ENCODE results near the gene GLI2.

The GLI2 gene

DNA sequence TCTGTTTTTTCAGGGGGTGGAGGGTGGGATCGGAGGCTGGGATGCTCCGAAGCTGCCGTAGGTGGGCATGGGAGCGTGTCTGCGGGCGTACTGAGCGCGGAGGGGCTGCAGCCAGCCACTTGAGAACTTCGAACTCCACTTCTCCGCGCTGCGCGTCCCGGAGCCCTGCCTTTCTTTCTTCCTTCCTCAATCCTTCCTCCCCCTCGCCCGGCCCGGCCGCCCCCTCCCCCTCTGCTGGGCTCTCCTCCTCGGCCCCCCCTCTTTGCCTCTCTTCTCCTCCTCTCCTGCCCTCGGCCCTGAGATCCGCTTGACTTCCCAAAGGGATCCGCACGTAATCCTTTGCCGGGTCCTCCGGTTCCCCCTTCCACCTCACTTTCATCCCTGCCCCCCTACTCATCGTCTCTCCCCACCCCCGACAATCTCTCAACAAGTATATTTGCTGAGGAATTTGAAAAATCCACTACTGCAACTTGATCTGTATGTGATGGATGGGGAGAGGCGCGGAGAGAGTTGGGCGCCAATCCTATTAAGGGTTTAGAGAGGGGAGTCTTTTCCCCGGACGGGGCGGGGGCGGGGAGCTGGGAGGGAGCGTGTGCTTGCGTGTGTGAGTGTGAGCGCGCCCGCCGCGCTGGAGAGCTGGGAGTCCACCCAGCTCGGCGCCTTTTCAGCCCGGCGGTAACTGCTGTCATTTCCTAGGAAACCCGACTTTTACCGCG is 1.1 kb downstream of the GLI2 start (continued):
- TF ChIP-seq, protein P1, sequence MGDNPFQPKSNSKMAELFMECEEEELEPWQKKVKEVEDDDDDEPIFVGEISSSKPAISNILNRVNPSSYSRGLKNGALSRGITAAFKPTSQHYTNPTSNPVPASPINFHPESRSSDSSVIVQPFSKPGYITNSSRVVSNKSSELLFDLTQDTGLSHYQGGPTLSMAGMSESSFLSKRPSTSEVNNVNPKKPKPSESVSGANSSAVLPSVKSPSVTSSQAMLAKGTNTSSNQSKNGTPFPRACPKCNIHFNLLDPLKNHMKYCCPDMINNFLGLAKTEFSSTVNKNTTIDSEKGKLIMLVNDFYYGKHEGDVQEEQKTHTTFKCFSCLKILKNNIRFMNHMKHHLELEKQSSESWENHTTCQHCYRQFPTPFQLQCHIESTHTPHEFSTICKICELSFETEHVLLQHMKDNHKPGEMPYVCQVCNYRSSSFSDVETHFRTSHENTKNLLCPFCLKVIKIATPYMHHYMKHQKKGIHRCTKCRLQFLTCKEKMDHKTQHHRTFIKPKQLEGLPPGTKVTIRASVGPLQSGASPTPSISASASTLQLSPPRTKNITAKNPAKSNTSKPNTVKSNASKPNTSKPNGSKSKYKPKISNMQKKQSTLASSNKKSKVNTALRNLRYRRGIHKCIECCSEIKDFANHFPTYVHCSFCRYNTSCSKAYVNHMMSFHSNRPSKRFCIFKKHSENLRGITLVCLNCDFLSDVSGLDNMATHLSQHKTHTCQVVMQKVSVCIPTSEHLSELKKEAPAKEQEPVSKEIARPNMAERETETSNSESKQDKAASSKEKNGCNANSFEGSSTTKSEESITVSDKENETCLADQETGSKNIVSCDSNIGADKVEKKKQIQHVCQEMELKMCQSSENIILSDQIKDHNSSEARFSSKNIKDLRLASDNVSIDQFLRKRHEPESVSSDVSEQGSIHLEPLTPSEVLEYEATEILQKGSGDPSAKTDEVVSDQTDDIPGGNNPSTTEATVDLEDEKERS (tag by site-specific recombination; IDR thresholded peaks at IDR 0.05) = no peak
- TF ChIP-seq, protein P2, sequence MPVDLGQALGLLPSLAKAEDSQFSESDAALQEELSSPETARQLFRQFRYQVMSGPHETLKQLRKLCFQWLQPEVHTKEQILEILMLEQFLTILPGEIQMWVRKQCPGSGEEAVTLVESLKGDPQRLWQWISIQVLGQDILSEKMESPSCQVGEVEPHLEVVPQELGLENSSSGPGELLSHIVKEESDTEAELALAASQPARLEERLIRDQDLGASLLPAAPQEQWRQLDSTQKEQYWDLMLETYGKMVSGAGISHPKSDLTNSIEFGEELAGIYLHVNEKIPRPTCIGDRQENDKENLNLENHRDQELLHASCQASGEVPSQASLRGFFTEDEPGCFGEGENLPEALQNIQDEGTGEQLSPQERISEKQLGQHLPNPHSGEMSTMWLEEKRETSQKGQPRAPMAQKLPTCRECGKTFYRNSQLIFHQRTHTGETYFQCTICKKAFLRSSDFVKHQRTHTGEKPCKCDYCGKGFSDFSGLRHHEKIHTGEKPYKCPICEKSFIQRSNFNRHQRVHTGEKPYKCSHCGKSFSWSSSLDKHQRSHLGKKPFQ (tag by site-specific recombination; IDR thresholded peaks at IDR 0.05) = peak; percentile 46; the same call in 1 of the 2 replicates
- TF ChIP-seq ZBTB21 (tag by site-specific recombination; IDR thresholded peaks at IDR 0.05) (no peak), ZBTB7A (tag by site-specific recombination; IDR thresholded peaks at IDR 0.05; ENCODE audit: low read depth) (no peak), ZNF175 (tag by site-specific recombination; IDR thresholded peaks at IDR 0.05) (no peak), ZNF311 (tag by site-specific recombination; IDR thresholded peaks at IDR 0.05; ENCODE audit: borderline replicate concordance) (no peak), MZF1 (tag by site-specific recombination; IDR thresholded peaks at IDR 0.05; ENCODE audit: borderline replicate concordance) (peak; percentile 54; the same call in 1 of the 2 replicates), BCL11B (tag by site-specific recombination; IDR thresholded peaks at IDR 0.05; ENCODE audit: low read depth) (no peak), ZFP3 (tag by site-specific recombination; IDR thresholded peaks at IDR 0.05; ENCODE audit: low read depth) (no peak), ZNF544 (tag by site-specific recombination; IDR thresholded peaks at IDR 0.05) (no peak), ZNF514 (tag by site-specific recombination; IDR thresholded peaks at IDR 0.05) (no peak), SCRT1 (tag by site-specific recombination; IDR thresholded peaks at IDR 0.05; ENCODE audit: borderline replicate concordance) (no peak), ZBTB8A (tag by site-specific recombination; IDR thresholded peaks at IDR 0.05) (peak; percentile 97), ZNF404 (tag by site-specific recombination; IDR thresholded peaks at IDR 0.05) (no peak), ZNF48 (tag by site-specific recombination; IDR thresholded peaks at IDR 0.05) (no peak), GLI4 (tag by site-specific recombination; IDR thresholded peaks at IDR 0.05) (no peak), ZNF19 (tag by site-specific recombination; IDR thresholded peaks at IDR 0.05; ENCODE audit: low read depth) (no peak), GFI1B (tag by site-specific recombination; IDR thresholded peaks at IDR 0.05) (no peak), TCF7L2 (IDR thresholded peaks at IDR 0.05; ENCODE audit: borderline replicate concordance, low read depth, low read length) (no peak), GLIS1 (tag by site-specific recombination; IDR thresholded peaks at IDR 0.05) (no peak), MEIS1 (CRISPR knock-in tag; IDR thresholded peaks at IDR 0.05; ENCODE audit: borderline replicate concordance) (no peak)
- TF ChIP-seq, protein P3, sequence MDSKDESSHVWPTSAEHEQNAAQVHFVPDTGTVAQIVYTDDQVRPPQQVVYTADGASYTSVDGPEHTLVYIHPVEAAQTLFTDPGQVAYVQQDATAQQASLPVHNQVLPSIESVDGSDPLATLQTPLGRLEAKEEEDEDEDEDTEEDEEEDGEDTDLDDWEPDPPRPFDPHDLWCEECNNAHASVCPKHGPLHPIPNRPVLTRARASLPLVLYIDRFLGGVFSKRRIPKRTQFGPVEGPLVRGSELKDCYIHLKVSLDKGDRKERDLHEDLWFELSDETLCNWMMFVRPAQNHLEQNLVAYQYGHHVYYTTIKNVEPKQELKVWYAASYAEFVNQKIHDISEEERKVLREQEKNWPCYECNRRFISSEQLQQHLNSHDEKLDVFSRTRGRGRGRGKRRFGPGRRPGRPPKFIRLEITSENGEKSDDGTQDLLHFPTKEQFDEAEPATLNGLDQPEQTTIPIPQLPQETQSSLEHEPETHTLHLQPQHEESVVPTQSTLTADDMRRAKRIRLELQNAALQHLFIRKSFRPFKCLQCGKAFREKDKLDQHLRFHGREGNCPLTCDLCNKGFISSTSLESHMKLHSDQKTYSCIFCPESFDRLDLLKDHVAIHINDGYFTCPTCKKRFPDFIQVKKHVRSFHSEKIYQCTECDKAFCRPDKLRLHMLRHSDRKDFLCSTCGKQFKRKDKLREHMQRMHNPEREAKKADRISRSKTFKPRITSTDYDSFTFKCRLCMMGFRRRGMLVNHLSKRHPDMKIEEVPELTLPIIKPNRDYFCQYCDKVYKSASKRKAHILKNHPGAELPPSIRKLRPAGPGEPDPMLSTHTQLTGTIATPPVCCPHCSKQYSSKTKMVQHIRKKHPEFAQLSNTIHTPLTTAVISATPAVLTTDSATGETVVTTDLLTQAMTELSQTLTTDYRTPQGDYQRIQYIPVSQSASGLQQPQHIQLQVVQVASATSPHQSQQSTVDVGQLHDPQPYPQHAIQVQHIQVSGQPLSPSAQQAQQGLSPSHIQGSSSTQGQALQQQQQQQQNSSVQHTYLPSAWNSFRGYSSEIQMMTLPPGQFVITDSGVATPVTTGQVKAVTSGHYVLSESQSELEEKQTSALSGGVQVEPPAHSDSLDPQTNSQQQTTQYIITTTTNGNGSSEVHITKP (tag by site-specific recombination; IDR thresholded peaks at IDR 0.05) = peak; percentile 63
- TF ChIP-seq, protein P4, sequence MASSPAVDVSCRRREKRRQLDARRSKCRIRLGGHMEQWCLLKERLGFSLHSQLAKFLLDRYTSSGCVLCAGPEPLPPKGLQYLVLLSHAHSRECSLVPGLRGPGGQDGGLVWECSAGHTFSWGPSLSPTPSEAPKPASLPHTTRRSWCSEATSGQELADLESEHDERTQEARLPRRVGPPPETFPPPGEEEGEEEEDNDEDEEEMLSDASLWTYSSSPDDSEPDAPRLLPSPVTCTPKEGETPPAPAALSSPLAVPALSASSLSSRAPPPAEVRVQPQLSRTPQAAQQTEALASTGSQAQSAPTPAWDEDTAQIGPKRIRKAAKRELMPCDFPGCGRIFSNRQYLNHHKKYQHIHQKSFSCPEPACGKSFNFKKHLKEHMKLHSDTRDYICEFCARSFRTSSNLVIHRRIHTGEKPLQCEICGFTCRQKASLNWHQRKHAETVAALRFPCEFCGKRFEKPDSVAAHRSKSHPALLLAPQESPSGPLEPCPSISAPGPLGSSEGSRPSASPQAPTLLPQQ (tag by site-specific recombination; IDR thresholded peaks at IDR 0.05) = no peak
- TF ChIP-seq, protein P5, sequence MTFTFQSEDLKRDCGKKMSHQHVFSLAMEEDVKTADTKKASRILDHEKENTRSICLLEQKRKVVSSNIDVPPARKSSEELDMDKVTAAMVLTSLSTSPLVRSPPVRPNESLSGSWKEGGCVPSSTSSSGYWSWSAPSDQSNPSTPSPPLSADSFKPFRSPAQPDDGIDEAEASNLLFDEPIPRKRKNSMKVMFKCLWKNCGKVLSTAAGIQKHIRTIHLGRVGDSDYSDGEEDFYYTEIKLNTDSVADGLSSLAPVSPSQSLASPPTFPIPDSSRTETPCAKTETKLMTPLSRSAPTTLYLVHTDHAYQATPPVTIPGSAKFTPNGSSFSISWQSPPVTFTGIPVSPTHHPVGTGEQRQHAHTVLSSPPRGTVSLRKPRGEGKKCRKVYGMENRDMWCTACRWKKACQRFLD (tag by site-specific recombination; IDR thresholded peaks at IDR 0.05) = no peak
- TF ChIP-seq, protein P6, sequence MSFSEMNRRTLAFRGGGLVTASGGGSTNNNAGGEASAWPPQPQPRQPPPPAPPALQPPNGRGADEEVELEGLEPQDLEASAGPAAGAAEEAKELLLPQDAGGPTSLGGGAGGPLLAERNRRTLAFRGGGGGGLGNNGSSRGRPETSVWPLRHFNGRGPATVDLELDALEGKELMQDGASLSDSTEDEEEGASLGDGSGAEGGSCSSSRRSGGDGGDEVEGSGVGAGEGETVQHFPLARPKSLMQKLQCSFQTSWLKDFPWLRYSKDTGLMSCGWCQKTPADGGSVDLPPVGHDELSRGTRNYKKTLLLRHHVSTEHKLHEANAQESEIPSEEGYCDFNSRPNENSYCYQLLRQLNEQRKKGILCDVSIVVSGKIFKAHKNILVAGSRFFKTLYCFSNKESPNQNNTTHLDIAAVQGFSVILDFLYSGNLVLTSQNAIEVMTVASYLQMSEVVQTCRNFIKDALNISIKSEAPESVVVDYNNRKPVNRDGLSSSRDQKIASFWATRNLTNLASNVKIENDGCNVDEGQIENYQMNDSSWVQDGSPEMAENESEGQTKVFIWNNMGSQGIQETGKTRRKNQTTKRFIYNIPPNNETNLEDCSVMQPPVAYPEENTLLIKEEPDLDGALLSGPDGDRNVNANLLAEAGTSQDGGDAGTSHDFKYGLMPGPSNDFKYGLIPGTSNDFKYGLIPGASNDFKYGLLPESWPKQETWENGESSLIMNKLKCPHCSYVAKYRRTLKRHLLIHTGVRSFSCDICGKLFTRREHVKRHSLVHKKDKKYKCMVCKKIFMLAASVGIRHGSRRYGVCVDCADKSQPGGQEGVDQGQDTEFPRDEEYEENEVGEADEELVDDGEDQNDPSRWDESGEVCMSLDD (tag by site-specific recombination; IDR thresholded peaks at IDR 0.05) = 0 out of 2 replicates have a peak, but pooled peaks have one; percentile 34
